WERI-Rb-1 (cell line): ENCODE results near the gene YKT6.

Experiments
- DNase-seq: peaks from one replicate; pipeline ENCODE4 v3.0.0-alpha.2; 2020
- H3K27ac ChIP-seq: fragments of 250-450 bp; sonication (Bioruptor Pico); 2 replicates; pipeline ENCODE4 v1.5.1; 2020; ENCODE audit warnings: mild to moderate bottlenecking, moderate library complexity
- H3K27me3 ChIP-seq: fragments of 250-450 bp; sonication (Bioruptor Pico); 2 replicates; pipeline ENCODE4 v1.5.1; 2021; ENCODE audit warnings: mild to moderate bottlenecking, low read depth, moderate library complexity; ENCODE audit not compliant: insufficient read depth, severe bottlenecking
- H3K36me3 ChIP-seq: fragments of 250-450 bp; sonication (Bioruptor Pico); 2 replicates; pipeline ENCODE4 v1.5.1; 2020; ENCODE audit warnings: mild to moderate bottlenecking, moderate library complexity
- H3K4me3 ChIP-seq: 2 replicates; pipeline ENCODE4 v1.5.1; 2011; ENCODE audit warnings: low read depth, mild to moderate bottlenecking, control low read depth, low read length
- H3K9me3 ChIP-seq: fragments of 250-450 bp; sonication (Bioruptor Pico); 2 replicates; pipeline ENCODE4 v1.5.1; 2021; ENCODE audit warnings: mild to moderate bottlenecking, moderate library complexity; ENCODE audit not compliant: severe bottlenecking
- CTCF ChIP-seq: IDR thresholded peaks from 2 replicates; pipeline ENCODE4 v1.5.1; 2011; ENCODE audit warnings: low read depth, mild to moderate bottlenecking, control low read depth, inconsistent platforms, low read length

YKT6 gene

GRCh38 chr7:44188480-44189225 lies 12.1 kb upstream of the YKT6 start:
- H3K27me3 ChIP-seq = no peaks in the 10 kb centered on the region
- no peaks in the 10 kb centered on the region for H3K36me3 ChIP-seq
- H3K27ac ChIP-seq = peak overlapping the region; percentile 47
- no peak overlapping the region for H3K4me3 ChIP-seq
- H3K9me3 ChIP-seq = no peaks in the 10 kb centered on the region
- DNase-seq = no peak
- TF ChIP-seq CTCF = no peak

- no peak for TF ChIP-seq CTCF
- peak; percentile 88 for DNase-seq
Observed at GRCh38 chr7:44189286-44189992, 11.3 kb upstream of the YKT6 start, which contains the start of gene GCK. TSS of gene GCK (minus strand) at chr7:44189439. CDS start at chr7:44188953, 486 bp downstream.

GRCh38 chr7:44189993-44190872 lies 10.5 kb upstream of the YKT6 start:
- DNase-seq = no peak
- Histone ChIP-seq H3K4me3 (no peak overlapping the region), H3K27ac (peak overlapping the region; percentile 74), H3K9me3 (no peaks in the 10 kb centered on the region), H3K27me3 (no peaks in the 10 kb centered on the region), H3K36me3 (no peaks in the 10 kb centered on the region)
- no peak for TF ChIP-seq CTCF

More at GRCh38 chr7:44189286-44189992, 11.3 kb upstream of the YKT6 start, which contains the start of gene GCK:
- peak within 1 kb of the TSS; percentile 74 for H3K27ac ChIP-seq
- no peaks in the 10 kb centered on the region for H3K9me3 ChIP-seq
- H3K36me3 ChIP-seq = no peaks in the 10 kb centered on the region
- H3K4me3 ChIP-seq = no peak within 1 kb of the TSS
- H3K27me3 ChIP-seq = no peaks in the 10 kb centered on the region

- Histone ChIP-seq H3K36me3 (no peaks in the 10 kb centered on the region), H3K4me3 (no peak overlapping the region), H3K9me3 (no peaks in the 10 kb centered on the region), H3K27me3 (no peaks in the 10 kb centered on the region), H3K27ac (no peak overlapping the region)
- TF ChIP-seq CTCF = no peak
- DNase-seq = no peak
Observed at GRCh38 chr7:44191171-44191570, 9.6 kb upstream of the YKT6 start.

GRCh38 chr7:44193011-44193802 lies 7.6 kb upstream of the YKT6 start:
- H3K36me3 ChIP-seq = no peaks in the 10 kb centered on the region
- H3K4me3 ChIP-seq = no peak overlapping the region
- H3K9me3 ChIP-seq = no peaks in the 10 kb centered on the region
- no peak for DNase-seq
- no peak overlapping the region for H3K27ac ChIP-seq
- TF ChIP-seq CTCF = no peak
- no peaks in the 10 kb centered on the region for H3K27me3 ChIP-seq
